GM23338 (cell line): Measurements from ENCODE around the gene SLC23A2. TPM values are rescaled to one million over a fixed set of nuclear protein-coding genes. Genes with fewer than 3 reads are reported as not detected.

ENCODE experiments used
- ATAC-seq: fragments of 200-7000 bp; cut with Tn5 transposase; 3 replicates; pipeline ENCODE4 v1.9.1; 2020
- DNase-seq: peaks from one replicate; pipeline ENCODE4 v3.0.0-alpha.2; 2015; ENCODE audit warnings: low spot score
- H2AFZ ChIP-seq: fragments of 200-600 bp; sonication (generic); 2 replicates; pipeline ENCODE4 v1.8.0; 2016; ENCODE audit warnings: antibody characterized with exemption, mild to moderate bottlenecking, moderate library complexity
- H3F3A ChIP-seq: fragments of 200-600 bp; sonication (generic); replicated peaks from 2 replicates; pipeline ENCODE4 v1.8.0; 2017; ENCODE audit warnings: antibody characterized with exemption, mixed run types, low read depth
- H3K27ac ChIP-seq: fragments of 200-600 bp; sonication (generic); 2 replicates; pipeline ENCODE4 v1.6.1; 2016; ENCODE audit warnings: low read depth
- H3K27me3 ChIP-seq: fragments of 200-600 bp; sonication (generic); 2 replicates; pipeline ENCODE4 v1.8.0; 2016; ENCODE audit warnings: mild to moderate bottlenecking, mixed run types, moderate library complexity; ENCODE audit not compliant: insufficient read depth
- H3K36me3 ChIP-seq: fragments of 200-600 bp; sonication (generic); 2 replicates; pipeline ENCODE4 v1.8.0; 2016; ENCODE audit warnings: mild to moderate bottlenecking; ENCODE audit not compliant: insufficient read depth
- H3K4me1 ChIP-seq: fragments of 200-600 bp; sonication (generic); 2 replicates; pipeline ENCODE4 v1.8.0; 2016; ENCODE audit warnings: mild to moderate bottlenecking, moderate library complexity; ENCODE audit not compliant: insufficient read depth
- H3K4me2 ChIP-seq: fragments of 200-600 bp; sonication (generic); 2 replicates; pipeline ENCODE4 v1.7.1; 2017; ENCODE audit warnings: mixed run types
- H3K4me3 ChIP-seq: fragments of 200-600 bp; sonication (generic); 2 replicates; pipeline ENCODE4 v1.6.1; 2016; ENCODE audit warnings: mixed run types
- H3K79me2 ChIP-seq: fragments of 200-600 bp; sonication (generic); replicated peaks from 2 replicates; pipeline ENCODE4 v1.8.0; 2017; ENCODE audit warnings: mild to moderate bottlenecking; ENCODE audit not compliant: insufficient read depth
- H3K9me2 ChIP-seq: fragments of 200-600 bp; sonication (generic); 2 replicates; pipeline ENCODE4 v1.8.0; 2017; ENCODE audit not compliant: insufficient read depth
- H4K20me1 ChIP-seq: fragments of 200-600 bp; sonication (generic); replicated peaks from 2 replicates; pipeline ENCODE4 v1.8.0; 2017; ENCODE audit warnings: mild to moderate bottlenecking; ENCODE audit not compliant: insufficient read depth
- H3K27ac Mint-ChIP-seq: 2 replicates; pipeline ENCODE4 v1.8.0; 2020; ENCODE audit warnings: inconsistent platforms, mild to moderate bottlenecking, moderate library complexity, mixed read lengths
- H3K27me3 Mint-ChIP-seq: 3 replicates; pipeline ENCODE4 v1.8.0; 2022; ENCODE audit warnings: low read depth, mild to moderate bottlenecking, moderate library complexity, mixed read lengths, inconsistent platforms; ENCODE audit not compliant: insufficient read depth, poor library complexity
- H3K36me3 Mint-ChIP-seq: 3 replicates; pipeline ENCODE4 v1.8.0; 2021; ENCODE audit warnings: low read depth, mild to moderate bottlenecking, inconsistent platforms, moderate library complexity, mixed read lengths
- H3K4me1 Mint-ChIP-seq: 3 replicates; pipeline ENCODE4 v1.8.0; 2020; ENCODE audit warnings: mild to moderate bottlenecking, inconsistent platforms, mixed read lengths
- H3K4me3 Mint-ChIP-seq: 3 replicates; pipeline ENCODE4 v1.8.0; 2021; ENCODE audit warnings: moderate library complexity, mild to moderate bottlenecking, inconsistent platforms, mixed read lengths
- H3K9me3 Mint-ChIP-seq: 3 replicates; pipeline ENCODE4 v1.8.0; 2020; ENCODE audit warnings: moderate library complexity, mild to moderate bottlenecking, inconsistent platforms, mixed read lengths
- CREB1 ChIP-seq: fragments of 250-450 bp; sonication (Bioruptor Pico); IDR thresholded peaks from 2 replicates; pipeline ENCODE4 v1.5.0; 2020; ENCODE audit warnings: low read depth, mild to moderate bottlenecking, moderate library complexity
- EZH2 ChIP-seq: fragments of 200-600 bp; sonication (generic); IDR thresholded peaks from one replicate; pipeline ENCODE4 v1.8.0; 2017; ENCODE audit warnings: antibody characterized with exemption, mild to moderate bottlenecking, low read depth; ENCODE audit not compliant: unreplicated experiment
- EZH2phosphoT487 ChIP-seq: fragments of 200-600 bp; sonication (generic); IDR thresholded peaks from one replicate; pipeline ENCODE4 v1.8.1; 2018; ENCODE audit warnings: antibody characterized with exemption; ENCODE audit not compliant: unreplicated experiment
- JUNB ChIP-seq: IDR thresholded peaks from one replicate; pipeline ENCODE4 v1.6.1; 2016; ENCODE audit warnings: antibody characterized with exemption; ENCODE audit not compliant: unreplicated experiment
- NANOG ChIP-seq: IDR thresholded peaks from 2 replicates; pipeline ENCODE4 v1.6.1; 2016; ENCODE audit warnings: antibody characterized with exemption, borderline replicate concordance
- POLR2AphosphoS5 ChIP-seq: IDR thresholded peaks from 2 replicates; pipeline ENCODE4 v1.6.1; 2016; ENCODE audit warnings: antibody characterized with exemption, low read depth
- ZNF114 ChIP-seq: fragments of 250-450 bp; sonication (Bioruptor Pico); IDR thresholded peaks from 2 replicates; pipeline ENCODE4 v1.5.0; 2020; ENCODE audit warnings: mild to moderate bottlenecking, moderate library complexity
- ZNF331 ChIP-seq: fragments of 250-450 bp; sonication (Bioruptor Pico); IDR thresholded peaks from 2 replicates; pipeline ENCODE4 v1.5.0; 2020; ENCODE audit warnings: low read depth, mild to moderate bottlenecking, moderate library complexity
- polyA plus RNA-seq: library from polyadenylated mRNA; unstranded; fragments of >200 nt; fragmentation: Nextera tagmentation; extraction: Ambion mirVana; gene quantifications from 2 replicates; pipeline ENCODE4 v1.2.1, GENCODE V29; 2016
- total RNA-seq: library from RNA; depleted of rRNA; stranded (reverse); fragments of >200 nt; shearing (Covaris generic); gene quantifications from 2 replicates; pipeline ENCODE4 v1.2.3, GENCODE V29; 2014
- TF ChIP-seq, protein P1 (sequence below), 2 experiments: fragments of 200-600 bp in 1 of 2; sonication (generic) in 1 of 2; conservative IDR thresholded peaks; 2 replicates each; pipeline versions ENCODE4 v1.5.1 to v1.6.1; 2016 to 2017; ENCODE audit warnings: antibody characterized with exemption in 2 of 2, low read depth in 2 of 2, mild to moderate bottlenecking in 2 of 2, moderate library complexity in 1 of 2
- TF ChIP-seq, protein P2 (sequence below): IDR thresholded peaks from one replicate; pipeline ENCODE4 v1.6.1; 2018; ENCODE audit warnings: antibody characterized with exemption; ENCODE audit not compliant: unreplicated experiment
- TF ChIP-seq, protein P3 (sequence below): IDR thresholded peaks from 2 replicates; pipeline ENCODE4 v1.6.1; 2016; ENCODE audit warnings: antibody characterized with exemption

SLC23A2 gene
- total and polyA plus RNA-seq, 2 experiments from 2014 or later: 4.4 to 20.2 TPM

DNA sequence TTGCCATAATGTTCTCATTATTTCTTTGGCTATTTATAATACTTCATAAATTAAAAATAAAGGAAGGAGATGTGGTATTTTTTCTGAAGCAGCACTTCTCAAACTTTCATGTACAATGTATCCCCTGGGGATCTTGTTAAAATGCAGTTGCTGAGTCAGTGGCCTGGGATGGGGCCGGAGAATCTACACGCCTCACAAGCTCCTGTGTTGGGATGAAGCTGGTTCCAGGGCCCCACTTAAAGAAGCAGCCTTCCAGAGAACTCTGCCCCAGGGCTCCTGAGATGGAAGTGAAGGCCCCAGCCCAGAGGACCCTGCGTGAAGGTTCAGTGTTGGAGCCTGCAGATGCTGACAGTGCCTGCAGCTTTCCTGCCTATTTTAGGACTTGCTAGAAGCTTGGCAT, 40.1 kb upstream of the SLC23A2 start (continued):
- TF ChIP-seq ZNF331: no peak
- TF ChIP-seq POLR2AphosphoS5: no peak
- TF ChIP-seq, protein P1, sequence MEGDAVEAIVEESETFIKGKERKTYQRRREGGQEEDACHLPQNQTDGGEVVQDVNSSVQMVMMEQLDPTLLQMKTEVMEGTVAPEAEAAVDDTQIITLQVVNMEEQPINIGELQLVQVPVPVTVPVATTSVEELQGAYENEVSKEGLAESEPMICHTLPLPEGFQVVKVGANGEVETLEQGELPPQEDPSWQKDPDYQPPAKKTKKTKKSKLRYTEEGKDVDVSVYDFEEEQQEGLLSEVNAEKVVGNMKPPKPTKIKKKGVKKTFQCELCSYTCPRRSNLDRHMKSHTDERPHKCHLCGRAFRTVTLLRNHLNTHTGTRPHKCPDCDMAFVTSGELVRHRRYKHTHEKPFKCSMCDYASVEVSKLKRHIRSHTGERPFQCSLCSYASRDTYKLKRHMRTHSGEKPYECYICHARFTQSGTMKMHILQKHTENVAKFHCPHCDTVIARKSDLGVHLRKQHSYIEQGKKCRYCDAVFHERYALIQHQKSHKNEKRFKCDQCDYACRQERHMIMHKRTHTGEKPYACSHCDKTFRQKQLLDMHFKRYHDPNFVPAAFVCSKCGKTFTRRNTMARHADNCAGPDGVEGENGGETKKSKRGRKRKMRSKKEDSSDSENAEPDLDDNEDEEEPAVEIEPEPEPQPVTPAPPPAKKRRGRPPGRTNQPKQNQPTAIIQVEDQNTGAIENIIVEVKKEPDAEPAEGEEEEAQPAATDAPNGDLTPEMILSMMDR (conservative IDR thresholded peaks at IDR 0.05; ENCODE audit: low read depth in 2 of 2): no peak
- no peak for TF ChIP-seq ZNF114
- TF ChIP-seq, protein P2, sequence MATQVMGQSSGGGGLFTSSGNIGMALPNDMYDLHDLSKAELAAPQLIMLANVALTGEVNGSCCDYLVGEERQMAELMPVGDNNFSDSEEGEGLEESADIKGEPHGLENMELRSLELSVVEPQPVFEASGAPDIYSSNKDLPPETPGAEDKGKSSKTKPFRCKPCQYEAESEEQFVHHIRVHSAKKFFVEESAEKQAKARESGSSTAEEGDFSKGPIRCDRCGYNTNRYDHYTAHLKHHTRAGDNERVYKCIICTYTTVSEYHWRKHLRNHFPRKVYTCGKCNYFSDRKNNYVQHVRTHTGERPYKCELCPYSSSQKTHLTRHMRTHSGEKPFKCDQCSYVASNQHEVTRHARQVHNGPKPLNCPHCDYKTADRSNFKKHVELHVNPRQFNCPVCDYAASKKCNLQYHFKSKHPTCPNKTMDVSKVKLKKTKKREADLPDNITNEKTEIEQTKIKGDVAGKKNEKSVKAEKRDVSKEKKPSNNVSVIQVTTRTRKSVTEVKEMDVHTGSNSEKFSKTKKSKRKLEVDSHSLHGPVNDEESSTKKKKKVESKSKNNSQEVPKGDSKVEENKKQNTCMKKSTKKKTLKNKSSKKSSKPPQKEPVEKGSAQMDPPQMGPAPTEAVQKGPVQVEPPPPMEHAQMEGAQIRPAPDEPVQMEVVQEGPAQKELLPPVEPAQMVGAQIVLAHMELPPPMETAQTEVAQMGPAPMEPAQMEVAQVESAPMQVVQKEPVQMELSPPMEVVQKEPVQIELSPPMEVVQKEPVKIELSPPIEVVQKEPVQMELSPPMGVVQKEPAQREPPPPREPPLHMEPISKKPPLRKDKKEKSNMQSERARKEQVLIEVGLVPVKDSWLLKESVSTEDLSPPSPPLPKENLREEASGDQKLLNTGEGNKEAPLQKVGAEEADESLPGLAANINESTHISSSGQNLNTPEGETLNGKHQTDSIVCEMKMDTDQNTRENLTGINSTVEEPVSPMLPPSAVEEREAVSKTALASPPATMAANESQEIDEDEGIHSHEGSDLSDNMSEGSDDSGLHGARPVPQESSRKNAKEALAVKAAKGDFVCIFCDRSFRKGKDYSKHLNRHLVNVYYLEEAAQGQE: no peak

DNA sequence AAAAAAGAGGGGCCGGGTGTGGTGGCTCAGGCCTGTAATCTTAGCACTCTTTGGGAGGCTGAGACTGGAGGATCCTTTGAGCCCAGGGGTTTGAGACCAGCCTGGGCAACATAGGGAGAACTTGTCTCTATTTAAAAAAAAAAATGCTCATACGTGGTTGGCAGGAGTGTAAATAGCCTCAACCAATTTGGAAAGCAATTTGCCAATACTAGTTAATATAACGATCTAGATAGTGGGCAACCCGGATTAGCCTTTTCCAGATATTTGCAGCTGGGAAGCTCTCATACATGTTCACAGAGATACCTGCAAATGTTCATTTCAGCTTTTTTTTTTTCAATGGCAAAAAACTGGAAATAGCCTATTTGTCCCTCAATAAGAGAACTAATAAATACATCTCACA, 39.0 kb upstream of the SLC23A2 start:
- no peaks in the 10 kb centered on the region for H3K79me2 ChIP-seq
- TF ChIP-seq POLR2AphosphoS5: no peak
- TF ChIP-seq, protein P3, sequence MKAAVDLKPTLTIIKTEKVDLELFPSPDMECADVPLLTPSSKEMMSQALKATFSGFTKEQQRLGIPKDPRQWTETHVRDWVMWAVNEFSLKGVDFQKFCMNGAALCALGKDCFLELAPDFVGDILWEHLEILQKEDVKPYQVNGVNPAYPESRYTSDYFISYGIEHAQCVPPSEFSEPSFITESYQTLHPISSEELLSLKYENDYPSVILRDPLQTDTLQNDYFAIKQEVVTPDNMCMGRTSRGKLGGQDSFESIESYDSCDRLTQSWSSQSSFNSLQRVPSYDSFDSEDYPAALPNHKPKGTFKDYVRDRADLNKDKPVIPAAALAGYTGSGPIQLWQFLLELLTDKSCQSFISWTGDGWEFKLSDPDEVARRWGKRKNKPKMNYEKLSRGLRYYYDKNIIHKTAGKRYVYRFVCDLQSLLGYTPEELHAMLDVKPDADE: no peak
- no peak for TF ChIP-seq CREB1 (CRISPR knock-in tag)
- TF ChIP-seq, protein P1 (conservative IDR thresholded peaks at IDR 0.05; ENCODE audit: low read depth in 2 of 2): no peak
- no peak for TF ChIP-seq ZNF331
- TF ChIP-seq EZH2phosphoT487: no peak
- TF ChIP-seq ZNF114: no peak
- TF ChIP-seq EZH2: no peak
- no peak for TF ChIP-seq NANOG
- TF ChIP-seq JUNB: no peak

More for the DNA sequence above, 39.0 kb upstream of the SLC23A2 start:
- H3K4me3 ChIP-seq: no peak overlapping the region
- H3K9me2 ChIP-seq: no peaks in the 10 kb centered on the region
- H3K27ac Mint-ChIP-seq: no peak overlapping the region
- H3K4me2 ChIP-seq: no peak overlapping the region
- ATAC-seq (no peak), DNase-seq (no peak)
- no peak overlapping the region for H3K4me3 Mint-ChIP-seq
- H2AFZ ChIP-seq: no peak overlapping the region
- H3K27ac ChIP-seq: no peak overlapping the region
- H4K20me1 ChIP-seq: no peaks in the 10 kb centered on the region
- no peaks in the 10 kb centered on the region for H3K27me3 ChIP-seq
- H3F3A ChIP-seq: no peaks in the 10 kb centered on the region
- no peaks in the 10 kb centered on the region for H3K9me3 Mint-ChIP-seq
- no peaks in the 10 kb centered on the region for H3K36me3 Mint-ChIP-seq
- no peaks in the 10 kb centered on the region for H3K27me3 Mint-ChIP-seq
- H3K4me1 Mint-ChIP-seq: no peaks in the 10 kb centered on the region
- no peaks in the 10 kb centered on the region for H3K4me1 ChIP-seq
- no peaks in the 10 kb centered on the region for H3K36me3 ChIP-seq
